ENCODE data around the gene ELOVL2. TPM values are rescaled to one million over a fixed set of nuclear protein-coding genes. Genes with fewer than 3 reads are reported as not detected.
A peak's percentile ranks its signal among the peaks of the same experiment; 100 is the strongest.

ELOVL2 gene
- polyA plus RNA-seq, 2 donors: 0.04 to 0.08 TPM

- H3K27me3 ChIP-seq (ENCODE audit: control insufficient read depth in 1 of 2, insufficient read depth in 2 of 2, low read length in 2 of 2): no peaks in the 10 kb centered on the region
- no peak overlapping the region for H3K4me3 ChIP-seq (ENCODE audit: low read depth in 1 of 2, low read length in 2 of 2)
- H3K36me3 ChIP-seq (ENCODE audit: control insufficient read depth in 2 of 2, insufficient read depth in 2 of 2, low read length in 1 of 2): no peaks in the 10 kb centered on the region
- no peak overlapping the region for H3K27ac ChIP-seq (ENCODE audit: low read depth in 2 of 2, low read length in 1 of 2)
- H3K9me3 ChIP-seq (ENCODE audit: control insufficient read depth in 2 of 2, insufficient read depth in 1 of 2, low read depth in 1 of 2, low read length in 1 of 2): no peaks in the 10 kb centered on the region
- WGBS, 2 donors: 85 to 86% methylated on average over 2 of the region's 2 CpGs
- H3K4me1 ChIP-seq (ENCODE audit: control insufficient read depth in 2 of 2, insufficient read depth in 2 of 2, low read length in 1 of 2): no peaks in the 10 kb centered on the region
Measured at GRCh38 chr6:11062715-11063114, 18.6 kb upstream of the ELOVL2 start.

GRCh38 chr6:11062083-11062482 is 18.0 kb upstream of the ELOVL2 start:
- H3K4me1 ChIP-seq (ENCODE audit: control insufficient read depth in 2 of 2, insufficient read depth in 2 of 2, low read length in 1 of 2): no peaks in the 10 kb centered on the region
- 89 to 91% methylated on average over 4 of the region's 4 CpGs for WGBS, 2 donors
- no peaks in the 10 kb centered on the region for H3K27me3 ChIP-seq (ENCODE audit: control insufficient read depth in 1 of 2, insufficient read depth in 2 of 2, low read length in 2 of 2)
- H3K27ac ChIP-seq (ENCODE audit: low read depth in 2 of 2, low read length in 1 of 2): no peak overlapping the region
- no peaks in the 10 kb centered on the region for H3K9me3 ChIP-seq (ENCODE audit: control insufficient read depth in 2 of 2, insufficient read depth in 1 of 2, low read depth in 1 of 2, low read length in 1 of 2)
- no peaks in the 10 kb centered on the region for H3K36me3 ChIP-seq (ENCODE audit: control insufficient read depth in 2 of 2, insufficient read depth in 2 of 2, low read length in 1 of 2)
- H3K4me3 ChIP-seq (ENCODE audit: low read depth in 1 of 2, low read length in 2 of 2): no peak overlapping the region

GRCh38 chr6:11058406-11058805 is 14.3 kb upstream of the ELOVL2 start:
- Histone ChIP-seq H3K27ac (ENCODE audit: low read depth in 2 of 2, low read length in 1 of 2) (no peak overlapping the region), H3K4me3 (ENCODE audit: low read depth in 1 of 2, low read length in 2 of 2) (no peak overlapping the region), H3K9me3 (ENCODE audit: control insufficient read depth in 2 of 2, insufficient read depth in 1 of 2, low read depth in 1 of 2, low read length in 1 of 2) (no peaks in the 10 kb centered on the region), H3K27me3 (ENCODE audit: control insufficient read depth in 1 of 2, insufficient read depth in 2 of 2, low read length in 2 of 2) (no peaks in the 10 kb centered on the region), H3K4me1 (ENCODE audit: control insufficient read depth in 2 of 2, insufficient read depth in 2 of 2, low read length in 1 of 2) (no peaks in the 10 kb centered on the region), H3K36me3 (ENCODE audit: control insufficient read depth in 2 of 2, insufficient read depth in 2 of 2, low read length in 1 of 2) (no peaks in the 10 kb centered on the region)
- 93 to 96% methylated on average over 5 of the region's 5 CpGs for whole genome bisulfite sequencing, 2 donors

- Histone ChIP-seq H3K36me3 (ENCODE audit: control insufficient read depth in 2 of 2, insufficient read depth in 2 of 2, low read length in 1 of 2) (no peaks in the 10 kb centered on the region), H3K27me3 (ENCODE audit: control insufficient read depth in 1 of 2, insufficient read depth in 2 of 2, low read length in 2 of 2) (no peaks in the 10 kb centered on the region), H3K4me3 (ENCODE audit: low read depth in 1 of 2, low read length in 2 of 2) (no peak overlapping the region), H3K27ac (ENCODE audit: low read depth in 2 of 2, low read length in 1 of 2) (no peak overlapping the region), H3K9me3 (ENCODE audit: control insufficient read depth in 2 of 2, insufficient read depth in 1 of 2, low read depth in 1 of 2, low read length in 1 of 2) (no peaks in the 10 kb centered on the region), H3K4me1 (ENCODE audit: control insufficient read depth in 2 of 2, insufficient read depth in 2 of 2, low read length in 1 of 2) (no peaks in the 10 kb centered on the region)
- WGBS, 2 donors: 77 to 78% methylated on average over 1 of the region's 1 CpG
Measured at GRCh38 chr6:11056871-11057270, 12.8 kb upstream of the ELOVL2 start.

GRCh38 chr6:11055127-11055627 is 11.1 kb upstream of the ELOVL2 start:
- Histone ChIP-seq H3K27ac (ENCODE audit: low read depth in 2 of 2, low read length in 1 of 2) (no peak overlapping the region), H3K9me3 (ENCODE audit: control insufficient read depth in 2 of 2, insufficient read depth in 1 of 2, low read depth in 1 of 2, low read length in 1 of 2) (no peaks in the 10 kb centered on the region), H3K4me3 (ENCODE audit: low read depth in 1 of 2, low read length in 2 of 2) (no peak overlapping the region), H3K27me3 (ENCODE audit: control insufficient read depth in 1 of 2, insufficient read depth in 2 of 2, low read length in 2 of 2) (no peaks in the 10 kb centered on the region), H3K36me3 (ENCODE audit: control insufficient read depth in 2 of 2, insufficient read depth in 2 of 2, low read length in 1 of 2) (no peaks in the 10 kb centered on the region), H3K4me1 (ENCODE audit: control insufficient read depth in 2 of 2, insufficient read depth in 2 of 2, low read length in 1 of 2) (no peaks in the 10 kb centered on the region)
- 32 to 40% methylated on average over 4 of the region's 4 CpGs for WGBS, 2 donors

- H3K9me3 ChIP-seq (ENCODE audit: control insufficient read depth in 2 of 2, insufficient read depth in 1 of 2, low read depth in 1 of 2, low read length in 1 of 2): no peaks in the 10 kb centered on the region
- no peak overlapping the region for H3K4me3 ChIP-seq (ENCODE audit: low read depth in 1 of 2, low read length in 2 of 2)
- WGBS, 2 donors: 65 to 91% methylated on average over 1 of the region's 1 CpG
- no peaks in the 10 kb centered on the region for H3K36me3 ChIP-seq (ENCODE audit: control insufficient read depth in 2 of 2, insufficient read depth in 2 of 2, low read length in 1 of 2)
- no peak overlapping the region for H3K27ac ChIP-seq (ENCODE audit: low read depth in 2 of 2, low read length in 1 of 2)
- no peaks in the 10 kb centered on the region for H3K4me1 ChIP-seq (ENCODE audit: control insufficient read depth in 2 of 2, insufficient read depth in 2 of 2, low read length in 1 of 2)
- H3K27me3 ChIP-seq (ENCODE audit: control insufficient read depth in 1 of 2, insufficient read depth in 2 of 2, low read length in 2 of 2): no peaks in the 10 kb centered on the region
Measured at GRCh38 chr6:11054722-11055121, 10.6 kb upstream of the ELOVL2 start.

- H3K9me3 ChIP-seq (ENCODE audit: control insufficient read depth in 2 of 2, insufficient read depth in 1 of 2, low read depth in 1 of 2, low read length in 1 of 2): no peaks in the 10 kb centered on the region
- no peaks in the 10 kb centered on the region for H3K27me3 ChIP-seq (ENCODE audit: control insufficient read depth in 1 of 2, insufficient read depth in 2 of 2, low read length in 2 of 2)
- no peak overlapping the region for H3K27ac ChIP-seq (ENCODE audit: low read depth in 2 of 2, low read length in 1 of 2)
- WGBS, 2 donors: 77 to 82% methylated on average over 5 of the region's 5 CpGs
- no peaks in the 10 kb centered on the region for H3K4me1 ChIP-seq (ENCODE audit: control insufficient read depth in 2 of 2, insufficient read depth in 2 of 2, low read length in 1 of 2)
- no peaks in the 10 kb centered on the region for H3K36me3 ChIP-seq (ENCODE audit: control insufficient read depth in 2 of 2, insufficient read depth in 2 of 2, low read length in 1 of 2)
- no peak overlapping the region for H3K4me3 ChIP-seq (ENCODE audit: low read depth in 1 of 2, low read length in 2 of 2)
Measured at GRCh38 chr6:11053307-11053706, 9.2 kb upstream of the ELOVL2 start.

GRCh38 chr6:11050731-11051130 is 6.6 kb upstream of the ELOVL2 start:
- H3K27ac ChIP-seq (ENCODE audit: low read depth in 2 of 2, low read length in 1 of 2): no peak overlapping the region
- no peaks in the 10 kb centered on the region for H3K4me1 ChIP-seq (ENCODE audit: control insufficient read depth in 2 of 2, insufficient read depth in 2 of 2, low read length in 1 of 2)
- WGBS, 2 donors: 55 to 74% methylated on average over 2 of the region's 2 CpGs
- H3K9me3 ChIP-seq (ENCODE audit: control insufficient read depth in 2 of 2, insufficient read depth in 1 of 2, low read depth in 1 of 2, low read length in 1 of 2): no peaks in the 10 kb centered on the region
- H3K4me3 ChIP-seq (ENCODE audit: low read depth in 1 of 2, low read length in 2 of 2): no peak overlapping the region
- no peaks in the 10 kb centered on the region for H3K36me3 ChIP-seq (ENCODE audit: control insufficient read depth in 2 of 2, insufficient read depth in 2 of 2, low read length in 1 of 2)
- no peaks in the 10 kb centered on the region for H3K27me3 ChIP-seq (ENCODE audit: control insufficient read depth in 1 of 2, insufficient read depth in 2 of 2, low read length in 2 of 2)

GRCh38 chr6:11044712-11045167 is 635 bp upstream of the ELOVL2 start:
- H3K4me1 ChIP-seq (ENCODE audit: control insufficient read depth in 2 of 2, insufficient read depth in 2 of 2, low read length in 1 of 2): peaks cover 4 to 7% of the 10 kb centered on the region in 2 donors
- no peaks in the 10 kb centered on the region for H3K36me3 ChIP-seq (ENCODE audit: control insufficient read depth in 2 of 2, insufficient read depth in 2 of 2, low read length in 1 of 2)
- WGBS, 2 donors: 41 to 43% methylated on average over 23 of the region's 23 CpGs
- H3K9me3 ChIP-seq (ENCODE audit: control insufficient read depth in 2 of 2, insufficient read depth in 1 of 2, low read depth in 1 of 2, low read length in 1 of 2): peaks cover 0 to 4% of the 10 kb centered on the region in 2 donors
- H3K27ac ChIP-seq (ENCODE audit: low read depth in 2 of 2, low read length in 1 of 2): no peak overlapping the region
- H3K4me3 ChIP-seq (ENCODE audit: low read depth in 1 of 2, low read length in 2 of 2): peak overlapping the region; percentile 43 to 74
- peaks cover 0 to 14% of the 10 kb centered on the region in 2 donors for H3K27me3 ChIP-seq (ENCODE audit: control insufficient read depth in 1 of 2, insufficient read depth in 2 of 2, low read length in 2 of 2)

- peaks cover 0 to 4% of the 10 kb centered on the region in 2 donors for H3K9me3 ChIP-seq (ENCODE audit: control insufficient read depth in 2 of 2, insufficient read depth in 1 of 2, low read depth in 1 of 2, low read length in 1 of 2)
- 2% methylated on average over 47 to 49 of the region's 49 CpGs for WGBS, 2 donors
- H3K36me3 ChIP-seq (ENCODE audit: control insufficient read depth in 2 of 2, insufficient read depth in 2 of 2, low read length in 1 of 2): no peaks in the 10 kb centered on the region
- peaks cover 4 to 7% of the 10 kb centered on the region in 2 donors for H3K4me1 ChIP-seq (ENCODE audit: control insufficient read depth in 2 of 2, insufficient read depth in 2 of 2, low read length in 1 of 2)
- peaks cover 0 to 14% of the 10 kb centered on the region in 2 donors for H3K27me3 ChIP-seq (ENCODE audit: control insufficient read depth in 1 of 2, insufficient read depth in 2 of 2, low read length in 2 of 2)
- peak overlapping the region; percentile 43 to 74 for H3K4me3 ChIP-seq (ENCODE audit: low read depth in 1 of 2, low read length in 2 of 2)
- H3K27ac ChIP-seq (ENCODE audit: low read depth in 2 of 2, low read length in 1 of 2): no peak overlapping the region
Measured at GRCh38 chr6:11043378-11043960, 636 bp downstream of the ELOVL2 start.
